GM12878 (cell line): ENCODE results near the gene FAM234A. TPM values are rescaled to one million over a fixed set of nuclear protein-coding genes. Genes with fewer than 3 reads are reported as not detected.

Experiments
- ATAC-seq: fragments of 200-7000 bp; cut with Tn5 transposase; 3 replicates; pipeline ENCODE4 v1.9.1; 2020; ENCODE audit warnings: mild to moderate bottlenecking, moderate library complexity
- BruUV-seq: library from RNA; stranded (reverse); fragments of 400-500 nt; replicated peaks from 2 replicates; lab custom pipeline; 2021; lab: Mats Ljungman, UMichigan
- CTCF ChIA-PET: fragments of 300-600 bp; sonication (Branson Sonifier 250); formaldehyde crosslinking; extraction: SDS; loops from one replicate; lab custom pipeline; 2021; ENCODE audit warnings: inconsistent platforms; lab: Yijun Ruan, JAX
- POLR2A ChIA-PET: fragments of 350-600 bp; formaldehyde crosslinking; extraction: SDS; loops from one replicate; lab custom pipeline; 2021; ENCODE audit warnings: inconsistent platforms; lab: Charles Lee
- RAD21 ChIA-PET: fragments of 300-600 bp; sonication (Branson Sonifier 250); formaldehyde crosslinking; loops from one replicate; lab custom pipeline; 2023; ENCODE audit warnings: antibody characterized with exemption; ENCODE audit not compliant: unreplicated experiment; lab: Charles Lee
- SMC1A ChIA-PET: fragments of 300-600 bp; sonication (Branson Sonifier 250); formaldehyde crosslinking; loops from one replicate; lab custom pipeline; 2023; ENCODE audit not compliant: unreplicated experiment, uncharacterized antibody; lab: Charles Lee
- DNase-seq: peaks from one replicate; pipeline ENCODE4 v3.0.0-alpha.2; 2011; ENCODE audit warnings: low read depth, low spot score
- FAIRE-seq: peaks from 3 replicates; lab custom pipeline; 2011; peaks lifted over from hg19 to GRCh38; lab: Jason Lieb, UNC
- H2AFZ ChIP-seq: 2 replicates; pipeline ENCODE4 v1.6.0; 2011; ENCODE audit warnings: low read depth, low read length, control low read depth; ENCODE audit not compliant: control insufficient read depth
- H3K27ac ChIP-seq: 2 replicates; pipeline ENCODE4 v1.5.1; 2011; ENCODE audit warnings: control low read depth; ENCODE audit not compliant: control insufficient read depth, insufficient read depth
- H3K27me3 ChIP-seq, 2 experiments: replicated peaks in 1 of 2; 2 replicates each; pipeline versions ENCODE4 v1.6.0 to v1.6.1; 2011; ENCODE audit warnings: low read length in 1 of 2; ENCODE audit not compliant: control insufficient read depth in 2 of 2, insufficient read depth in 2 of 2
- H3K36me3 ChIP-seq, 2 experiments: 2 replicates each; pipeline ENCODE4 v1.5.1; 2011; ENCODE audit warnings: low read length in 1 of 2; ENCODE audit not compliant: control insufficient read depth in 2 of 2, insufficient read depth in 2 of 2
- H3K4me1 ChIP-seq: 2 replicates; pipeline ENCODE4 v1.6.1; 2011; ENCODE audit warnings: mild to moderate bottlenecking, low read length, moderate library complexity, mixed read lengths; ENCODE audit not compliant: control insufficient read depth, insufficient read depth
- H3K4me2 ChIP-seq: 2 replicates; pipeline ENCODE4 v1.6.0; 2011; ENCODE audit warnings: control low read depth; ENCODE audit not compliant: control insufficient read depth, insufficient read depth
- H3K4me3 ChIP-seq: fragments of 200-600 bp; sonication (generic); 2 replicates; pipeline ENCODE4 v1.5.1; 2016
- H3K79me2 ChIP-seq: 2 replicates; pipeline ENCODE4 v1.6.0; 2011; ENCODE audit warnings: low read length; ENCODE audit not compliant: control insufficient read depth, insufficient read depth
- H3K9ac ChIP-seq: 2 replicates; pipeline ENCODE4 v1.8.0; 2011; ENCODE audit warnings: low read length, control low read depth, mixed read lengths; ENCODE audit not compliant: control insufficient read depth, insufficient read depth
- H3K9me3 ChIP-seq: replicated peaks from 3 replicates; pipeline ENCODE4 v1.5.1; 2011; ENCODE audit warnings: mild to moderate bottlenecking, low read length; ENCODE audit not compliant: control insufficient read depth, insufficient read depth
- H4K20me1 ChIP-seq: 2 replicates; pipeline ENCODE4 v1.6.0; 2011; ENCODE audit not compliant: control insufficient read depth, insufficient read depth
- CHD4 ChIP-seq: fragments of 200-600 bp; sonication (generic); IDR thresholded peaks from 2 replicates; pipeline ENCODE4 v1.6.1; 2016; ENCODE audit warnings: mild to moderate bottlenecking
- CREB1 ChIP-seq: IDR thresholded peaks from 2 replicates; pipeline ENCODE4 v1.6.1; 2012; ENCODE audit warnings: low read depth, mild to moderate bottlenecking, inconsistent platforms
- FOXM1 ChIP-seq: IDR thresholded peaks from 2 replicates; pipeline ENCODE4 v1.6.1; 2012; ENCODE audit warnings: low read depth, mild to moderate bottlenecking, inconsistent platforms, low read length, moderate library complexity
- JUNB ChIP-seq: IDR thresholded peaks from 2 replicates; pipeline ENCODE4 v1.6.1; 2016; ENCODE audit warnings: antibody characterized with exemption, mild to moderate bottlenecking
- MXI1 ChIP-seq: fragments of 150-350 bp; IDR thresholded peaks from 2 replicates; pipeline ENCODE4 v1.6.1; 2011; ENCODE audit warnings: low read depth, mild to moderate bottlenecking, inconsistent platforms, low read length, improper control_type of control experiment
- NFIC ChIP-seq: IDR thresholded peaks from 2 replicates; pipeline ENCODE4 v1.6.1; 2012; ENCODE audit warnings: low read depth, mild to moderate bottlenecking, inconsistent platforms, low read length, moderate library complexity
- NFXL1 ChIP-seq: fragments of 450-650 bp; IDR thresholded peaks from 2 replicates; pipeline ENCODE4 v1.6.1; 2017; ENCODE audit warnings: antibody characterized with exemption, mild to moderate bottlenecking, borderline replicate concordance
- PAX5 ChIP-seq: IDR thresholded peaks from 2 replicates; pipeline ENCODE4 v1.6.1; 2011; ENCODE audit warnings: low read depth, low read length, borderline replicate concordance
- PKNOX1 ChIP-seq: fragments of 450-650 bp; IDR thresholded peaks from 2 replicates; pipeline ENCODE4 v1.6.1; 2016; ENCODE audit warnings: mild to moderate bottlenecking
- RB1 ChIP-seq: fragments of 450-650 bp; formaldehyde crosslinking; IDR thresholded peaks from 2 replicates; pipeline ENCODE4 v1.6.1; 2017; ENCODE audit warnings: mild to moderate bottlenecking, borderline replicate concordance
- SP1 ChIP-seq: IDR thresholded peaks from one replicate; pipeline ENCODE4 v1.6.1; 2011; ENCODE audit warnings: low read depth, low read length
- TAF1 ChIP-seq: IDR thresholded peaks from 2 replicates; pipeline ENCODE4 v1.6.1; 2011; ENCODE audit warnings: mild to moderate bottlenecking, low read depth, low read length, borderline replicate concordance
- ZBTB11 ChIP-seq: fragments of 450-650 bp; formaldehyde crosslinking; IDR thresholded peaks from 2 replicates; pipeline ENCODE4 v1.5.0; 2022; ENCODE audit warnings: mild to moderate bottlenecking, missing genetic modification characterization
- ZNF207 ChIP-seq: fragments of 450-650 bp; IDR thresholded peaks from 2 replicates; pipeline ENCODE4 v1.6.1; 2014; ENCODE audit warnings: antibody characterized with exemption, mild to moderate bottlenecking, borderline replicate concordance
- WGBS: methylation state at CpG from one replicate; pipeline ENCODE4 v1.1.6; 2016; ENCODE audit warnings: low lambda C conversion rate; ENCODE audit not compliant: insufficient replicate concordance, insufficient coverage; ENCODE audit errors: missing lambda C conversion rate; 5-methylcytosine and 5-hydroxymethylcytosine counted together
- in situ Hi-C: fragments of 300-500 bp; cut with MboI; formaldehyde crosslinking; loops from 9 replicates; pipeline ENCODE4 v1.14.3; 2018; ENCODE audit warnings: mixed read lengths
- intact Hi-C: fragments of 100-400 bp; cut with micrococcal nuclease; formaldehyde crosslinking; loops from one replicate; pipeline ENCODE4 v1.14.2; 2022; ENCODE audit not compliant: unreplicated experiment
- polyA plus RNA-seq, 11 experiments: library from polyadenylated mRNA; depleted of rRNA in 4 of 11; unstranded in 6 of 11; stranded (reverse) in 5 of 11; fragments of >200 nt; fragmentation: Nextera tagmentation in 4 of 11; fragmentation: Illumina TruSeq in 1 of 11; extraction: Ambion mirVana in 4 of 11; extraction: Trizol in 1 of 11; gene quantifications; 1 replicate in 1 of 11; 2 replicates in 10 of 11; pipeline versions ENCODE4 v1.2.1 to v1.2.3, GENCODE V29; 2011 to 2016; ENCODE audit warnings: inconsistent platforms in 2 of 11, missing spikeins in 2 of 11, low read depth in 1 of 11
- total RNA-seq, 4 experiments: library from RNA; depleted of rRNA in 3 of 4; stranded (reverse); fragments of >200 nt in 3 of 4; fragmentation: Illumina TruSeq in 1 of 4; extraction: Trizol in 1 of 4; gene quantifications; 2 replicates each; pipeline versions ENCODE4 v1.2.1 to v1.2.3, GENCODE V29; 2013 to 2021

Gene FAM234A
- total and polyA plus RNA-seq, 10 of the 15 experiments (the other 5 are each of a cell fraction or from before 2014, with no cell fraction given) = 1.6 to 37.6 (median 17.3) TPM

- H3K27ac ChIP-seq = no peak overlapping the region
- H3K4me3 ChIP-seq = no peak overlapping the region
- ATAC-seq (no peak), DNase-seq (no peak), FAIRE-seq (no peak)
- H3K79me2 ChIP-seq = no peaks in the 10 kb centered on the region; the same call in 1 of the 2 replicates
- in situ Hi-C loops (no loop called here), intact Hi-C loops (no loop called here)
- no TSS peak for BruUV-seq
- SMC1A ChIA-PET = no interaction called here
- POLR2A ChIA-PET = no interaction called here
- no peaks in the 10 kb centered on the region for H3K9me3 ChIP-seq
- TF ChIP-seq ZNF207 = no peak
- no peak for TF ChIP-seq PKNOX1
- TF ChIP-seq TAF1 = no peak
- no peak for TF ChIP-seq NFIC
- no peak for TF ChIP-seq FOXM1
- TF ChIP-seq PAX5 = no peak
- TF ChIP-seq RB1 = no peak
- H4K20me1 ChIP-seq = no peaks in the 10 kb centered on the region
- peaks cover 6% of the 10 kb centered on the region for H3K4me1 ChIP-seq
- CTCF ChIA-PET = no interaction called here
- no peaks in the 10 kb centered on the region for H3K27me3 ChIP-seq
- H3K36me3 ChIP-seq = no peaks in the 10 kb centered on the region
- H3K9ac ChIP-seq = no peak overlapping the region
- H2AFZ ChIP-seq = no peak overlapping the region
- WGBS = 97% methylated on average over 12 of the region's 12 CpGs
- RAD21 ChIA-PET = no interaction called here
- H3K4me2 ChIP-seq = no peak overlapping the region
These were observed 12.4 kb downstream of the FAM234A start for GRCh38 chr16:247027-247426.

- Histone ChIP-seq H3K27ac (no peak overlapping the region), H3K27me3 (no peaks in the 10 kb centered on the region), H3K4me3 (no peak overlapping the region), H3K9ac (no peak overlapping the region), H3K4me1 (peaks cover 4% of the 10 kb centered on the region; the same call in 1 of the 2 replicates), H3K9me3 (no peaks in the 10 kb centered on the region), H2AFZ (no peak overlapping the region), H3K36me3 (no peaks in the 10 kb centered on the region; a peak in 1 of 4 replicates), H3K4me2 (no peak overlapping the region), H4K20me1 (no peaks in the 10 kb centered on the region), H3K79me2 (no peaks in the 10 kb centered on the region; the same call in 1 of the 2 replicates)
- BruUV-seq = no TSS peak
- POLR2A ChIA-PET = interaction anchor here (0.5 to 1.3 kb wide), 3 partner anchors 7 to 1706 kb away, joined by 3 to 4 read pairs (median 4); partner anchors contain the start of gene FAM234A
- TF ChIP-seq CHD4 (no peak), SP1 (no peak), ZBTB11 (CRISPR knock-in tag) (no peak), JUNB (no peak), MXI1 (no peak), CREB1 (no peak), NFXL1 (no peak)
- 78% methylated on average over 12 of the region's 12 CpGs for WGBS
- intact Hi-C loops = no loop called here
- DNase-seq (no peak), FAIRE-seq (no peak), ATAC-seq (no peak)
- CTCF ChIA-PET = interaction anchor here (1.0 kb wide), 1 partner anchor 10 kb away, joined by 4 read pairs; no protein-coding TSS in a partner anchor
- SMC1A ChIA-PET = interaction anchor here (1.4 to 1.6 kb wide), 2 partner anchors 9 to 14 kb away, joined by 6 to 8 read pairs; no protein-coding TSS in a partner anchor
- in situ Hi-C loops = no loop called here
- RAD21 ChIA-PET = interaction anchor here (1.6 kb wide), 1 partner anchor 14 kb away, joined by 4 read pairs; the partner anchor contains the start of gene FAM234A
These were observed 14.8 kb downstream of the FAM234A start for GRCh38 chr16:249431-249830.
